COLO829 (cell line): ENCODE data around the gene TTLL1.
"Not testable (repeated sequence)": the region's sequence is repeated elsewhere in the genome, so short reads cannot be mapped to it uniquely, and the experiment has no call there.

ENCODE experiments used
- DNase-seq: peaks from one replicate; pipeline ENCODE4 v3.0.0; 2012; ENCODE audit warnings: low spot score

The TTLL1 gene

DNA sequence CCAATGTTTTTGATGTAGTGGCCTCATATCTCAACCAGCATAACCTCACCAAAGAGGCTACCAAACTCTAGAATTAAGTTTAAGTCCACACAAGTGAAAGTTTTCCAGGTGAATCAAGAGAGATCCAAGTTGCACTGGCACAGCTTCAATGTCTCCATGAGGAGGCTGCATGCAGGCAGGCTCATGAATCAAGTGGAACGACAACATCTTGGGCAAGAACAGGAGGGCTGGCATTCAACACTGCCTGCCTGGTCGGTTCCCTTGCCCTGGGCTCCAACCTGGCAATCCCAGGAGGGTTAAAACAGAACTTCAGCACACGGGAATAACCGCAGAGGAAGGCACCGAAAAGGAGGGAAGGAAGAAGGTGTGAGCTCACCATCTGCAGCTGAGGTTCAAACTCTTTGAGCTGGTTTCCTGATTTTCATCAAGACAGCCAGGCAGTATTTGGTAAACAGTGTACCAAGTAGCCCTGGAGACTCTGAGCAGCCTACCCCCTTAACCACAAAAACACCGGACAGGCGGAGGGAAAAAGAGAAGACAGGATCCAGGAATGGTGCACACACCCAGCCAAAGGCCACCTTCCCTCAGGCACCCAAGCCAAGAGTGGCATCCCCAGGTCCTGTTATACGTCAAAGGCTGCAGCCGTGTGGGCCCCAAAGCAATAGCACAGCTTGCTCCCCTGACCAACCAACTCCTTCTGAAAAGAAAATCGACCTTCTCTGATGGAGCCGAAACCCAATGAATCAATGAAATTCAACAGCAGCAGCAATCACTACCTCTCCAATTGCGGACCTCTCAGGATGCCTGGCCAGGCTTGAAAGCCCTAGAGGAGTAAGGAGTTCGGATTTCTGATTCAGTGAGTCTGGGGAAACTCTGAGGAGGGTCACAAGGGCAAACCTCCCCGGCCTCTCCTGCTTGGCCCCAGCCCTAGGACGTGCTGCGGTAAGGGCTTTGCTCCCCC is 75.6 kb downstream of the TTLL1 start:
- no peak for DNase-seq

DNA sequence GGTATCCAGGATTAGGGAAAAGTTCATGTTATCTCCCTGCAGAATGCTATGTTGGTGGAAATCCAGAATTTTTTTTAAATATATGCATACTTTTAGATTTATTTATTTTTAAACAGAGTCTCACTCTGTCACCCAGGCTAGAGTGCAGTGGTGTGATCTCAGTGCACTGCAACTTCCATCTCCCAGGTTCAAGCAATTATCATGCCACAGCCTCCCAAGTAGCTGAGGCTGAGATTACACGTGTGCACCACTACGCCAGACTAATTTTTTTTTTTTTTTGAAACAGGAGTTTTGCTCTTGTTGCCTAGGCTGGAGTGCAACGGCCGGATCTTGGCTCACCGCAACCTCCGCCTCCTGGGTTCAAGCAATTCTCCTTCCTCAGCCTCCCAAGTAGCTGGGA is 76.8 kb downstream of the TTLL1 start:
- DNase-seq: no peak

DNA sequence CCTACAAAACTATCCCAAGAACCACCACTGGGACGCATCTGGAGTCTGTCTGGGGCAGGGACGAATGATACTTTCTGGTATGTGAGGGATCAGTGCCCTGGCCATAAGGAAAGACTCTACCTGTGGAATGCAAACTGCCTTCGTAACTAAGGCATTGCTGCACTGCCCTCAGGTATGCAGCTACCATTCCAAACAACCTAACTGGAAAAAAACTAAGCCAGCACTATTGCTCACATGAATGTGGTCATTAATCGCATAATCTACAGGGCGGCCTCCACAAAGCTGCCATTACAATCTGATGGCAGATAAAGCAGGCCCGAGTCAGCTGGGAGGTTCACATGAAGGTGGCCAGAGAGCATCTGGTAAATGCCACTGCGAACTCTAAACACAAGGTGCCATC is 78.1 kb downstream of the TTLL1 start:
- no peak for DNase-seq

- DNase-seq: no peak
These were observed 79.7 kb downstream of the TTLL1 start for GRCh38 chr22:43009444-43009843.

DNA sequence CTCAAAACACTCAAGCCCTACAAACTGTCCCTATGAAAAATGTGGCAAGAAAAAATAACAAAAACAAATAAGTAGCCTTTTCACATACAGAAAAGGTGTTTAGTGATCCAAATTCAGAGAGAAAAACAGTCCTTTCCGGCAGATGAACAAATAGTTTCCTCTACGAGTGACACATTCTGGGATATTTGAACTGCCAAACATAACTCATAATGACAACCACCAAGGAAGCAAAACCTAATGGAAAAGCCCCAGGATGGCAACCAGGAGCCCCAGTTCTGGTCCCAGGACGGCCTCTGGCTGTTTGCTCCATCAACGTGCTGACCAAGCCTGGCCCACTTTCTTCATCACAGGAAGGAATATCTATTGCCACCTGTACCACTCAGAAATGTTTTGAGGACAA is 80.3 kb downstream of the TTLL1 start:
- DNase-seq: no peak

DNA sequence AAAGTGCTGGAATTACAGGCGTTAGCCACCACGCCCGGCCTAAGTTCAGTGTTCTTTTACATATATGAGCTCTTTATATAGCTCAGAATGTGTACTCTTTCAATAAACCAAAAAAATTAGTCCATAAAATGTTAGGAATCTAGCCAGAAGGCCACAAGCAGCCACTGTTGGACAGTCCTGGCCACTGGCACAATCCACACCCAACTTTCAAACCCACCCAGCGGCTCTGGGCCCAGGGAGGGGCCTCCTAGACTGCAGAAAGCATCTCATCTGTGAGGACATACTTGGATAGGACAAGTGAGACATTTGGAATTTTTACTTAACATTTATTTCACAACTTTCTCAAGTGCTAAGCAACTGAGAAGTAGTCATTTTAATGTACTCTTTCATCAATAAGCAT is 80.7 kb downstream of the TTLL1 start:
- DNase-seq: no peak

DNA sequence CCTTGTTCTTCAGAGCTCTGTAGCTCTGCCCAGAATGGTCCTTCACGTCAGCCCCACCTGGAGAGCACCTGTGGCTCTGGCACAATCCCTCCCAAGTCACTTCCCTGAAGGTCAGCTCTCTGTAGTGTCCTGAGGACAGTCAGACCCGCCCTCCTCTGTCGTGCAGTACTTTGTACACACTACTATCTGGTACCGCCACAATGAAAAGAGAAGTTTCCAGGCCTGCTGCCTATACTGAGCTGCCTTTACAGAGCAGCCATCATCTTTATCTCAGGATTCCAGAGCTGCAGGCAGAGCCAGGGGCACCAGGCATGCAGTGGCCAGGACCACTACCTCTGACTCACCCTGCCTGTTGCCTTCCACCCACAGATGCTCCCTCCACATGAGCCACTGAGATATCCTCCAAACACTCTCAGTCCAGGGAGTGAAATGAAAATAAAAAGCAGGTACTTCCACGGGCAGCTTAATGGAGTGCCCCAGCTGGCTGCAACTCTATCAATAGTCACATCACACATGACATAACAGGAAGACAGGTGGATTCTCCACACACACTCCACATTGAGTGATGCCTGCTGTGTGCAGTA is 81.6 kb downstream of the TTLL1 start:
- no peak for DNase-seq

GRCh38 chr22:43006753-43007152 is 82.4 kb downstream of the TTLL1 start:
- no peak for DNase-seq

DNA sequence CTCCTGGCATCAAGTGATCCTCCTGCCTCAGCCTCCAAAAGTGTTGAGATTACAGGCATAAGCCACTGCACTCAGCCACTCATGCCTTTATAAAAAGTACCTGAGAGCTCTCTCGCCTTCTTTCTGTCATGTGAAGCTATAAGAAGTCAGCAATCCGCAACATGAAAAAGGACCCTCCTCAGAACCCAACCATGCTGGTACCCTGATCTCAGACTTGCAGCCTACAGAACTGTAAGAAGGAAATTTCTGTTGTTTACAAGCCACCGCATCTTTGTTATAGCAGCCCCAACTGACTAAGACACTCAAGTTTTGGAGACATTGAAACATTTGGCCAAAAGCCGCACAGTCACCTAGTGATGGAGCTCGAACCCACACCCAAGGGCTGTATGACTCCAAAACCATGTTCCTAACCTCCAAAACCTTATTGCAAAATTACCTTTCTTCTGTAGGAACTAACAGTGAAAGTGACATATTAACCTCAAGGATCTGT is 83.1 kb downstream of the TTLL1 start:
- DNase-seq: no peak

DNA sequence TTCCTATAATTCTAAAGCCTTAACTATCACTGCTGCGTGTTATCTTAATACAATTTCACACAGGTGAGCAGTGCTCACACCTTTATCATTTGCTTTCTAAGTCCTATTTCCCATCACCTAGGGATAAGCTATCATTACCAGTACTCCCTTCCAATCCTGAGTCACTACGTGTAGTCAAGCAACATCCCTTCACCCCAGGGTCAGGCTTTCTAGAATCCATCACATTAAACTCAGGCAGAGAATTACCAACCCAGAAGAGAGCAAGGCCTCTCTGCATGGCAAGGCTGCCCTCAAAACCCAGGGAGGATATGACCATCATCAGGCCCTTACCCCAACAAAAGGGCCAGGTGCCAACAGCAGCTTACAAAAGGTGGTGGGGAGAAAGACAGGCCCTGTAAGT is 84.1 kb downstream of the TTLL1 start:
- DNase-seq: no peak

GRCh38 chr22:43004362-43005035 is 84.7 kb downstream of the TTLL1 start:
- DNase-seq: no peak

DNA sequence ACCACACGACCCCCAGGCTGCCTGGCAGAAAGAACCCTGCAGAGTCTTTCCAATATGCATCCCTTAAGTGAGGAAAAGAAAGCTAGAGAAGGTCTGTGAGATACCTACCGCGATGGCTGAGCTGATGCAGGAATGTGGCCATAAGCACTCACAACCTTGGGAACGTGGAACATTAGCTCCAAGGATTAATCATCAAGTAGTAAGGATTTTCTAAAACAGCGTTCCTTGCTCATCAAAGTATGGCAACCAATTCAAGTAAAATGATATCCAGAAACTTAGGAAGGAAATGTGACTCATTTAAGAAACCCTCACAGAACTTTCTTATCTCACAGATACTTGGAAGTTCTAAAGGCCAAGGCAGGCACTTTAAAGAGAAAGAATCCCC is 87.0 kb downstream of the TTLL1 start:
- no peak for DNase-seq

DNA sequence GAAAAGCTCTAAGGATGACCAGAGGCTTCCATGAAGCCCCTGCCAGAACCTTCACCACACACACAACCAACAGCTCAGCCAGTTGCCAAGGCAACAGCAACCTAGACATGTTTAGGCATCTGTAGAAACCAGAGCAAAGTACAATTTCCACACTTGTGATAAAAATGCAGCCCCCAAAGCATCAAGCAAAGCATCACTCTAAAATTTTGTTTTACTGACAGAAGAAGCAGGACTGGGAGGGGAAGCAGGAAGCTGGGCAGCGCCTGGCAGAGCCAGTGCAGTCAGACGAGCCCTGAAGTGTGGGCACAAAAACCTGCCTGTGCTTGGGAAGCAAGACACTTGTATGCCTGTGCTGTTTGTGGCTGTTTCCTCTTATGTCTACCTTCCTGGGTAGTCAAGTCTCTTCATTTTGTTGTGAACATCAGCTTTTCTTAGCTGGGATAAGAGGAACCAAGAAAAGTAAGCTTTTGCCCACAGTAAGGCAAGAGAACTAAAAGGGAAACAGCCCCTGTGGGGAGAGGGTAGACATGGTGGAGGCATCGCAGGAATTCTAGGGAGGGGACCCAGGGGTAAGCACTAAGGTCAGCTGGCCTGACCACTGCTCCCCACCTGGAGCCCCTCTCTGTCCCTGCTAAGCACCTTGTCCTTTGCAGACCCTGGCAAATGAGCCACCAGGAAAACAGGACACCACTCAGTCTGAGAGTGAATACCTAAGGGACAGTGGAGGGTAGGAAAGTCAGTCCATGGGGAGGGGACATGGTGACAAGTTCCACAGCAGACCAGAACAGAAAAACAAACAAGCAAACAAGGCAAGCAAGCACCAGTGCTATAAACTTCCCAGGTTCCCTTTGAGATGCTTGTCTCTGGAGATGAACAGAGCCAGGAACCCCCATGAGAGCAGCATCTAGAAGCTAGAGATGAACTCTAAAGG is 87.7 kb downstream of the TTLL1 start:
- no peak for DNase-seq

DNA sequence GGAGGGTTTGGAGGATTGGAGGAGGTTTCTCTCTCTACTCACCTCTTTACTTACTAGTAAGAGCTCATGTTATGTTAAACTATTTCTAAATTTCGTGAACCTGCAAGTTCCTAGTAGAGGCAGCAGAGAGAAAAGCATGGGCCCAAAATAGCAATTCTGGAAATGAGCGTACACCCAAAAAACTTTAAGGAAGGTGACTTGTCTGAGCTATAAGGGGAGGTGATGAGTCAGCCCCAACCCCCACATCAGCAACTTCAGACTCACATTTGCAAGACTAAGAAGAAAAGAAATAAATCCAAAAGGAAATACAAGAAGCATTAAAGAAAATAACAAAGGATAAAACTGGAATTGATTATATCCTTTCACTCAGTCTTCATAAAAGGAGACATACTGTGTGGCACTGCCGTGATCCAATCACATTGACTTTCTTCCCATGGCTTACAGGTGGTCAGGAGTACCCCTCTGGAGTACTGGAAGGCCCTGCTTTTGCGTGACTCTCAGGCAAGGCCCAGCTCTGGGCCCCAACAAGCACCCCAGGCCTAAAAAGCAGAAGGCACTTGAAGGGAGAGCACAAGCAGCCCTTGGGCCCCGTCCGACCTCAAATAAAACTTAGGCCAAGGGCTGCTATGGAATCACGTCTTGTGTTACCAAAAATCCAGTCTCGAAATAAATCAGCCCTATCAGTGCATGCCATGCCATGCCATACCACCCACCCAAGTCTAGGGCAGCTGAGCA is 88.6 kb downstream of the TTLL1 start:
- DNase-seq: no peak

DNA sequence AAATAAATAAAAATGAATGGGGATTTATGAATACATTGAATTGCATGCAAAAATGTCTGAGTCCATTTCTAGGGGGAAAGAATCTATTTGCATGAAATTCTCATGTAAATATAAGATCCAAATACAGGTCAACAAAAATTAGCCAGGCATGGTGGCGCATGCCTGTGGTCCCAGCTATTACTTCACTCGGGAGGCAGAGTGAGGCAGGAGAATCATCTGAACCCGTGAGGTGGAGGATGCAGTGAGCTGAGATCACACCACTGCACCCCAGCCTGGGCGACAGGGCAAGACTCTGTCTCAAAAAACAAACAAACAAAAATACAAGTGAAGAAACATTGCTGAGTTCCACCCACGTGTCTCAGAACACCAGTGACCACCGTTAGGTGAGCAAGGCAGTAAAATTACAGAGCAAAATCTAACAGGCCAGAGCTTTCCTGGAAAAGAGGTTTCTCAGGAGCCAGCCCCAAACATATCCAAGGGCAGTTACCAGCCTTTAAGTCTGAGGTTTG is 91.6 kb downstream of the TTLL1 start:
- DNase-seq: no peak

GRCh38 chr22:42996646-42997365 is 92.4 kb downstream of the TTLL1 start:
- no peak for DNase-seq

- DNase-seq: not testable (repeated sequence)
These were observed 93.5 kb downstream of the TTLL1 start for GRCh38 chr22:42995654-42996053.

DNA sequence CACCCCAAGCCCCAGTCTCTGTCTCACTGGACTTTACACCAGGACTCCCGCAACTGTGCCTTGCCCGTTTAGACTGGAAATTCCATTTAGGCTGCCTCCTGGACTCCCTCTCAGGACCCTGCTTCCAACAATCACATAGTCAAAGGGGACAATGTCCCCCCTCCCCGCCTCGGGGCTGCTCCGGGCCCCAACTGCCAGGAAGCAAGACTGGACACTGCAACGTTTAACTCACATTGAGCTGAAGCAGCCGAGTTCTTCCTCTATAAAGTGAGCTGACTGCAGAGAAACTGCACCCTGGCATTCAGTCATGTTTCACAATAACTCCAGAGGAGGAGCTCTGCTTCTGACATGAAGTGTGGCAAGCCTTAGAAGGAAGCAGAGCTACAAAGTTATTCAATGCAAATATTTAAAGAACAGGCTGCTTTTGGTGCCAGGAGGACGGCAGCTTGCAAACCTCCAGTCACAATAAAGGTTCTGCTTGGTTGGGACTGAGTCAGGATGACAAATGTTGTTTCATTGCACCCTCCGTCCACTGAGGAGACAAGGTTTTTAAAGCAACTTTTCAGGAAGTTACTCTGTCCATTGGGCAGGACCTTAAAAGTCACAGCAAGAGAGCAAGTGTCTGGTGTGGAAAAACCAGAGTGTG is 94.2 kb downstream of the TTLL1 start:
- DNase-seq: peak; percentile 54

DNA sequence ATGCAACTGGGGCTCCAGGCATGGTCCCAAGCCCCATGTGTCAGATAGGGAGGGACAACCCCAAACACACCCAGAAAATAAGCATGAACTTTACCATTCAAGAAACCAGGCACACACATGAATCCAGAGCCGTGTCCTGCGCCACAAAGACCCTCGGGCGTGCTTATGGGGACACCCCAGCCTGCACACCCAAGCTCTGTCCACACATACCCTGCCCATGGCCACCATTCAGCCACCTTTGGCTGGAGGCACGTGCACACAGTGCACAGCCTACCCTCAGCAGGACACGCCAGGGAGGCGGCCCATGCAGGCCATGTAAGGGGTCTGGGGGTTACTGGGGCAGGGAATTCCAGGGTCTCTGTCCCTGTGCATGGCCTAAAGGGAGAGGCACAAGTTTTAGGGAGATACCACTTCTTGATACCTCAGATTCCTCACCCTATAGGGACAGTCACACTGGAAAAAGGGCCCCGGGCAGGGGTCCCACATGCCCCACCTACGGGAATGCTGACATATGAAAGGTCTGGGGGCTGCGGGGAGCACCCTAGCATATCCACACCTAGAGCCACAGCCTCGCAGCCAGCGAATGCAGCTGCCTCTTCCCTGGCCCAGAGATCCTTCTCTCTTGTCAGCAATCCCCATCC is 94.8 kb downstream of the TTLL1 start:
- DNase-seq: no peak
